ENCODE measurements around the gene LRRFIP2.

- no peak for TF ChIP-seq CTCF (IDR thresholded peaks at IDR 0.05)
- TF ChIP-seq EP300 (IDR thresholded peaks at IDR 0.05), result no peak
Measured at GRCh38 chr3:37162501-37163245, 11.7 kb downstream of the LRRFIP2 start.
